Hematopoietic multipotent progenitor cell treated with erythropoietin and hydrocortisone succinate and interleukin-3 and kit ligand, for 6 days (in vitro differentiated cells): ENCODE results near the gene IL21R.
"Not testable (repeated sequence)": the region's sequence is repeated elsewhere in the genome, so short reads cannot be mapped to it uniquely, and the experiment has no call there.

Source experiments
- DNase-seq: peaks from one replicate; pipeline ENCODE4 v3.0.0-alpha.2; 2015

IL21R gene

DNA sequence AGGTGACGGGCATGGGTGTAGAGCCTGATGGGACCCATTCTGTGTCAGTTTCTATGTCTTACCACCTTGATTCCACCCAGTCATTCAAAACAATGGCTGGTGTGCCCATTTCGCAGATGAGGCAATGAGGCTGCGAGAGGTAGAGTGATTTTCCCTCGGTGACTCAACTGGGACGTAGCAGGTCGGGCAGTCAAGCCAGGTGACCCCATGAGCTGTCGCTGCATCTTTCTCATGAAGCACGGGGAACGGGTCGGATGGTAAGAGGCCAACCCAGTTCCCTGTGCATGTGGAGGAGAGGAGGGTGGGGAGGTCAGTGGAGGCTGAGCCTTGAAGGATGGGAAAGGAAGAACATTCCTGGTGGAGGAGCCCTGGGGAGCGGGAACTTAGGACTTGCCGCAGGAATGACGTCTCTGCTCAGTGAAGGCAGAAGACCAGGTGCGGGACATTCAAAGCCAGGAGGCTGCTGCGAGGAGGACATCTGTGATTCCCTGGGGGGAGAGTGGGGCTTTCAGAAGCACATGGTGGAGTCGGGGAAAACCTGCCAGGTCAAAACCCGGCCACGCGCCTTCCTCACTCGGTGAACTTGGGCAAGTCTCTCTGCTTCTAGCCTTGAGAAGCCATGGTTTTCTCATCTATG is 1.1 kb downstream of the IL21R start:
- DNase-seq, result no peak

DNA sequence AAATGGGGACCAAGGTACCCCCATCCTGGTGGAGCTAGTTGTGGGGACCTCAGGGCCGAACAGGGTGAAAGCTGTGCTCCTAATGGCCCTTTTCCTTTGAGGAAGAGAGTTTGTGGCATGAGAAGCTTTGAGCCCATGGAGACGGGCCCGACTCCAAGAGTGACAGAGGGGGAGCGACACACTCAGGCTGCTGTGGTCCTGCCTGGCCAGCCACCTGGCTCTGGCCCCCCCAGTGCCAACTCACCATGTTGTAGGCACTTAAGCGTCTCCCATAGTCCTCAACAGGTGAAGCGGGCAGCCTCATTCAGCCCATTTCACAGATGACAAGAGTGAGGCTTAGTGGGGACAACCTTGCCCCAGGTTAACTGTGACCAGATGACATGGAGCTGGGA is 1.6 kb downstream of the IL21R start:
- DNase-seq, result no peak

DNA sequence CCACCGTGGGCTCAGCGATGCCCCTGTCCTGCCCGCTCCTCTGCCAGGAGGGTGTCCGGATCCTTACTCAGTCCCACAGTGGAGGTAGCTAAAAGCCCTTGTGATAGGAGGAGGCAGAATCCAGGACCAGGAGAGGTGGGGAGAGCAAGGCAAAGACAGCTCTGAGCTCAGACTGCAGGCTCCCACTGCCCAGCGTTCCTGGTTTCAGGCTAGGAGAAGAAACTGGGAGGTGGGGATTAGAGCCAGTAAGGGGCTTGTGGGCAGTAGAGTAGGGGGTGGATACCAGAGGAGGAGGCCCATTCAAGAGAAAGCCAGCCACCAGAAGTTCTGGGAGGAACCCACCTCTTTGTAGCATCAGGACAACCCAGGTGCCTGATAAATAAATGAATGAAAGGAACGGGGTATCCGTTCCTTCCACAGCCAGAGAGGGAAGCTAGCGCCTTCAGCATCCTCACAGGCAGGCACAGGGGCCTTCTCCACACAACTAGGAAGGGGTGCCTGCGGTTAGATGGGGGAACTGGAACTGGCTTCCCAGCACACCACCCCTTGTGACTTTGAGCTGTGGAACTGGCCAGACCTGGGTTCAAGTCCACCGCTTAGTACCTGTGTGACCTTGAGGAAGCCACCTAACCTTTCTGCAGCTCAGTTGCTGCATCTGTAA is 2.3 kb downstream of the IL21R start:
- no peak for DNase-seq

DNA sequence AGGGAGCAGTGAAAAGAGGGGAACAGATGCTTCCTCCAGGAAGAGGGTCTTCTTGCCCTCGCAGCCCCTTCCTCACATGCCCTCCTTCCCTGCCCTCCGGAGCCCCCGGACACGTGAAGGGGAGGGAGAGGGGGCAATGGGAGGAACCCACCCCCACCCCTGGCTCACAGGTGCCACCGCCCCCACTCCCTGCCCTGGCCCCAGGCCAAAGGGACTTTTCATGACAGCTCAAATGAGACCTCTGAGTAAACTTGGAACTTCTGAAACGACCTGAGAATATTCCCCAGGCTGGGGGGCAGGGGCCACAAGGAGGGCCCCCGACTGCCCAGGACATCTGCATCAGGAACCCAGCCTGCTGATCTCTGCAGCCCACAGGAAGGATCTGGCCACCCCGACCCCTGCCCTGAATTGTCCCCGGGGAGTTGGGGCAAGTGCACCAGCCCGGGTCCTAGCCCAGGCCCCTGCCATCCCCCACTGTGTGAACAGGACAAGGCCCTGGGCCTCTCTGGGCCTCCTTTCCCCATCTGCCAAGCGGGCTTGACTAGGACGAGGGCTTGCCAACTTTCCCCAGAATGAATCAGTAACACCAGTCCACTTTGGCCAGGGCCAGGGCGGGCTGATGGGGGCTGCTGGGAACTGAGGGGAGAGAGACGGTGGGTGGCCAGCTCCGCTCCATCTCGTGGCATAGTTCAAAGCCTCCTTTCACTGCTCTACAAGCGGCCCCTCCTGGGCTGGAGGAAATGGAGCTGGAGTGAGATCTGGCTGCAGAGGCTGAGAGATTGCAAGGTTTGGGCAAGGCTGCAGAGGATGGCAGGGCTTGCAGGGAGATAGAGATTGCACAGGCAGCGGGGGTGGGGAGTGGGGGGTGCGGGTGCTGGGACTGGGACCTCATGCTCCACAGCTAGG is 3.8 kb downstream of the IL21R start:
- DNase-seq, result no peak

DNA sequence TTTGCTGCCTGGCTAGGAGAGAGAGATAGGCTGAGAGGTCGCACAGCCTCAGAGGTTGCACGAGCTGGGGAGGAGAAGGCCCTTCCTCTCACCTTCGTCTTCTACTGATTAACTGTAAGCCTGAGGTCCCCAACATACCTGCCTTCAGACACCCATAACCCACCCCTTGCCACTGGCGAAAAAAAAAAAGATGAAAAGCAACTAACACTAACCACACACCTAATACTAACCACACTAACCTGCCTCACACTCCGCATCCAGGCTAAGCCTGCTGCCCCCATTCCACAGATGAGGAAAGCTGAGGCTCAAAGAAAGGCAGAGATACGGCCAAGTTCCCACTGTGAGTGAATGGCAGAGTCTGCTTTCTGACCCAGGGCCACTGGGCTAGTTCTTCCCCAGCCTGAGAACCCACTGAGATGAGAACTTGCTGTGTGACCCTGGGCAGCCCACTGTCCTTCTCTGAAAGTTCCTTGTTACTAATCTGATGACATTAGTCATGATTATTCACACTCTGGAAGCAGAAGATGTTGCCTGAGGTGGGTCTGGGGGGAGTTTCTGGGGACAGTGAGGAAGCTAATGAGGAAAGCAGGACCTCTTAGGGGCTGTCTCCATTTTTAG is 4.6 kb downstream of the IL21R start:
- no peak for DNase-seq

DNA sequence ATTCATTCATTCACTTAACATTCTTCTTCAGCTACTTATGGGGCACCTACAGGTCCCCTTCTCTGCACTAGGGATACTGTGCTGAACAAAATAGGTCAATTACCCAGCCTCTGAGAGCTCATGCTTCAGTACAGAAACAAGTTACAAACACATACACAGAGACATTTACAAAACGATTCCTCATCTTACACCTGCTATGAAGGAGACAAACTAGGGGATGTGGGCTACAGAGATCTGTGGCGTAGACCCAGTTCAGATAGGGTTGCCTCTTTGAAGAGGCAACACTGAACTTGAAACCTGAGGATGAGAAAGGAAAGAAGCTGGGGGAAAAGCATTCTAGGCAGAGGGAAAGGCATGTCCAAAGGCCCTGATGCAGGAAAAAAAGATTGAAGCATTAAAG is 5.2 kb downstream of the IL21R start:
- DNase-seq, result no peak

DNA sequence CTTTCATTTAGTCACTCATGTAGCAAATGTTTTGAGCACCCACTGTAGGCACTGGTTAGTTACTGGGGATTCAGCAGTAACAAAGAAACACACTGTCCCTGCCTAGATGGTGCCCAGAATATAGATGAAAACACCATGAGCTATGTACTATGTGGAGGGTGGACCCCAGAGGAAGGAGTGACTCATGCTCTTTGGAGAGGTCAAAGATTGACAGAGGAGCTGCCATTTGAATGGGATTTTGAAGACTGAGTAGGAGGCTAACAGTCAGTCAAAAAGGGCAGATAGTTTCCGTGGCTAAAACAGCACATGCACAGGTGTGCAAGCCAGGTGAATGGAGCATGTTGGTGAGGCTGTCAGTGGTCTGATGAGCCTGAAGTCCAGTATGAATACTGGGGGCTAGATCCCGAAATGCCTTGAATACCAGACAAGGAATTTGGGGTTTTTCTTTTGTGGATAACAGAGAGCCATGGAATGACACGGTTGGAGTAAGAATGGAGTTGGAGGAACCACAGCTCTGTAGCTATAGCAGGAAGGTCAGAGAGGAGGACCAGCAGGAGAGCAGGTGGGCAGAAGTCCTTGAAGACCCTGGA is 6.1 kb downstream of the IL21R start:
- DNase-seq, result peak; percentile 43

DNA sequence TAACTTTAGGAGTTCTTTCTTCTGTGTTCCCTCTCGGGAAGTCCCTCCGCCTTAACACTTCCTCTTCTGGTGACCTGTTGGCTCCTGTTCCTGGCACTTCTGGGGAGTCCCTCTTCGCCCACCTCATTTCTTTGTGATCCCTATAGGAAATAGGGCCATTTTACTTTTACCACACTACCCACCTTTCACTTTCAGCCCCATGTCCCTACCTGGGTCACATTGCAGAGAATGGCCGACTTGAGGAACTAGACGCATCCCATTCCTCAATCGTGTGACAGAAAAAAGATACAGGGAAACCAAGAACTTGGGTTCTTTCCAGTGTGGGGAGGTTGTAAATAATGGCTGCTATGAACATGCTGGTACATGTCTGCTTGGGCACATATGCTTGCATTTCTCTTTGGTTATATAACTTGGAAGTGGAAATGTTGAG is 6.6 kb downstream of the IL21R start:
- no peak for DNase-seq

DNA sequence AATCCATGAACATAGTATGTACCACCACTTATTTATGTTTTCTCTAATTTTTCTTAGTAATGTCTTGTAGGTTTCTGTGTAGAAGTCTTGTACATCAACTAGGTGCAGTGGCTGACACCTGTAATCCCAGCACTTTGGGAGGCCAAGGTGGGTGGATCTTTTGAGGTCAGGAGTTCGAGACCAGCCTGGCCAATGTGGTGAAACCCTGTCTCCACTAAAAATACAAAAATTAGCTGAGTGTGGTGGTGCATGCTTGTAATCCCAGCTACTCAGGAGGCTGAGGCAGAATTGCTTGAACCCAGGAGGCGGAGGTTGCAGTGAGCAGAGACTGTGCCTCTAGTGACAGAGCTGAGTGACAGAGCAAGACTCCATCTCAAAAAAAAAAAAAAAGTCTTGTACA is 8.0 kb downstream of the IL21R start:
- not testable (repeated sequence) for DNase-seq

DNA sequence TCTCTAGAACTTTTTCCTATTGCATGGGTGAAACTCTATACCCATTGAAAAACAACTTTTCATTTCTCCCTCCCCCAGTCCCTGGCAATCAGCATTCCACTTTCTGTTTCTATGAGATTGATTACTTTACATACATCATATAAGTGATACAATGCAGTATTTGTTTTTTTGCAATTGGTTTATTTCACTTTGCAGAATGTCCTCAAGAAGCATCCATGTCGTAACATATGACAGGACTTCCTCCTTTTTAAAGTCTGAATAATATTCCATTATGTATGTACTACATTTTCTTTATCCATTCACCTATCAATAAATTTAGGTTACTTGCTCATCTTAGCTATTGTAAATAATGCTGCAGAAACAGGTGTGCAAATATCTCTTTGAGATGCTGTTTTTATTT is 8.8 kb downstream of the IL21R start:
- no peak for DNase-seq

DNA sequence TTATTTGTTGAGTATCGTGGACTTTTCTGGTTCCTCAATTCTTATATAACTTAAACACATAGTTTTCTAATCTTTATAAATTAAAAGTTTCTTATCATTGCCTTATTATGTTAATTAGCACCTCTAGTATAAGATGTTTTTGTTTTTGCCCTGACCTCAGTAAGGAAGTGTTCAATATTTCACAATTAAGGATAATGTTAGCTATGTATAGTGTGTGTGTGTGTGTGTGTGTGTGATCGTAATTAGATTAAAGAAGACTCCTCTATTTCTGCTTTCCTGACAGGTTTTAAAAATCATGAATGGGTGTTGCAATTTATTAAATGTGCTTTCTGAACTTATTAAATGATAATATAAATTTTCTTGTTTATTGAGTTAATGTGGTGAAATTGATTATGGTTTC is 12.0 kb downstream of the IL21R start:
- DNase-seq, result no peak

DNA sequence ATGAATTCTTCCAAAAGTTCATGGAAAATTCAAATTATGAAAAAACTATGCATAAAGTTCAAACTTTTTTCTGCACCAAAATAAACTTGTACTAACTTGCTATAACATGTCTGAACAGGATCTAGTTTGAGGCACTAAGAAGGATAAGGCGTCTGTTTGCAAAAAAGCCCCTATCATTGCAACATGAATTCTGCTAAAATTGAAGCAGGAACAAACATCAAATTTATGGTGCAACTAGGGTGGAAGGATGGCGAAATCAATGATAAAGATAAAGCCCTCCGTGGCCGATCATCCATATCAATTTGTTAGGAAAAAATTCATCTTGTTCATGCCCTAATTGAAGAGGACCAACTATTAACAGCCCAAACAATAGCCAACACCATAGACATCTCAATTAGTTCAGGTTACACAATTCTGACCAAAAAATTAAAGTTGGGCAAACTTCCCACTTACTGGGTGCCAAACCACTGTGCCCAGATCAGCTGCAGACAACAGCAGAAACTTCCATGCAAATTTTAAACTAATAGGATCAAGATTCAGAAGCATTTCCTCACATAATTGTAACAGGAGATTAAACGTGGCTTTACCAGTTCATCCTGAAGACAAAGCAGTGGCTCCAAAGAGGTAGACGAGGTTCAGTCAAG is 12.9 kb downstream of the IL21R start:
- peak; percentile 44 for DNase-seq

DNA sequence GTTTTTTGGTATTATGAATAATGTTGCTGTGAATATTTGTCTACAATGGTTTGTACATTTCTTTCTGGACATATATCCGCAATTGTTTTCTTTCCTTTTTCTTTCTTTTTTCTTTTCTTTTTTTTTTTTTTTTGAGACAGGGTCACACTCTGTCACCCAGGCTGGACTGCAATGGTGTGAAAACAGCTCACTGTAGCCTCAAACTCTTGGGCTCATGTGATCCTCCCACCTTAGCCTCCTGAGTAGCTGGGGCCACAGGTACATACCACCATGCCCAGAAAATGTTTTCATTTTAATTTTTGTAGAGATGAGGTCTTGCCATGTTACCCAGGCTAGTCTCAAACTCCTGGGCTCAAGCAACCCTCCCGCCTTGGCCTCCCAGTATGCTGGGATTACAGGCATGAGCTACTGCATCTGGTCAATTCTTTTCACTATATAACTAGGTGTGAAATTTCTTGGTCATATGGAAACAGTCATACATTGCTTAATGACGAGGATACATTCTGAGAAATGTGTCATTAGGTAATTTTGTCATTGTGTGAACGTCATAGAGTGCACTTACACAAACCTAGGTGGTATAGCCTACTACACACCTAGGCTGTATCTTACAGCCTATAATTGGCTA is 15.2 kb downstream of the IL21R start:
- no peak for DNase-seq

DNA sequence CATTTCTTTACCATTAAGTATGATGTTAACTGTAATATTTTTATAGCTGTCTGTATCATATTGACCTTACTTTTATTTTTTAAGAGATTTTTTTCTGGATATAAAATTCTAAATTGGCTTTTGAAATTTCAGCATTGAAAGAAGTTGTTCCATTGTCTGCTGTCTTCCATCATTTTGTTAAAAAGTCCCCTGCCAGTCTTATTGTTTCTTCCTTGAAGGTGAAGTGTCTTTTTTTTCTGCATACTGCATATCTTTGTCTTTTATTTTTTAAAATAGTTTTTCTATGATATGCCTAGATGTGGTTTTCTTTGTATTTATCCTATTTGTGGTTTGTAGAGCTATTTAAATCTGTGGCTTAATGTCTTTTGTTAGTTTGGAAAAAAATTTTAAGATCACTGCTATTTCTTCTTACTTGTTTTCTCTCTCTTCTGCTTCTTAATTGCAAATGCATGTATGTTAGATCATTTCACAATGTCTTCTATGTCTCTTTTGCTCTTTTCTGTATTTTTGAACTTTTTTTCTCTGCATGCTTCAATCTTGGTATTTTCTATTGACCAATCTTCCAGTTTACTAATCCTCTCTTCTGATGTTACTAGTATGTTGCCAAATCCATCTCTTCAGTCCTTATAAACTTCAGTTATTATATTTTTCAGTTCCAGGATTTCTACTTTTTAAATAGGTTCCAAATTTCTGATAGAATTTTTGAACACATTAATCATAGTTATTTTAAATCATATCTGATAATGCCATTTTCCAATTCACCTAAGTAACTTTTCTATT is 20.2 kb downstream of the IL21R start:
- peak; percentile 31 for DNase-seq

DNA sequence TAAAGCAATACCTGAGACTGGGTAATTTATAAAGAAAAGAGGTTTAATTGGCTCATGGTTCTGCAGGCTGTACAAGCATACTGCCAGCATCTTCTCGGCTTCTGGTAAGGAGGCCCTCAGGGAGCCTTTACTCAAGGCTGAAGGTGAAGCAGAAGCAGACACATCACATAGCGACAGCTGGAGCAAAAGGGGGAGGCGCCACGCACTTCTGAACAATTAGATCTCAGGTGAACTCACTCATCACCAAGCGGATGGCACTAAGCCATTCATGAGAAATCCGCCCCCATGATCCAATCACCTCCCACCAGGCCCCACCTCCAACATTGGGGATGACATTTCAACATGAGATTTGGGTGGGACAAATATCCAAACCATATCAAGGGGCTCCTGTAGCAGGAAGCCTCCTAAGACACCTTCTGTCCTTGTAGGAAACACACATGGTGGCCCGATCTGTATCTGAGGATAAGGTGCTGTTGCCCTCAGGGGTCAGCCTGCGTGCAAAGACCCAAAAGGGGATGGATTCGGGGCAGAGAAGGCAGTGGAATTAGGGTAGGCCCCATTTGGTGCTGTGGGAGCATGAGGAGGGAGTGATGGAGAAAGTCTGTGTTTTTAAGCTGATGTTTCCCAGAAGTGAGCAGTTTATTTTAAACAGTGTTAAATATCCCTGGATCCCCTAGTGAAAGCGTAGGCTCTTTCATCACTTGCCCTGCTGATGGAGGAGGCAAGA is 23.0 kb downstream of the IL21R start:
- DNase-seq, result no peak

DNA sequence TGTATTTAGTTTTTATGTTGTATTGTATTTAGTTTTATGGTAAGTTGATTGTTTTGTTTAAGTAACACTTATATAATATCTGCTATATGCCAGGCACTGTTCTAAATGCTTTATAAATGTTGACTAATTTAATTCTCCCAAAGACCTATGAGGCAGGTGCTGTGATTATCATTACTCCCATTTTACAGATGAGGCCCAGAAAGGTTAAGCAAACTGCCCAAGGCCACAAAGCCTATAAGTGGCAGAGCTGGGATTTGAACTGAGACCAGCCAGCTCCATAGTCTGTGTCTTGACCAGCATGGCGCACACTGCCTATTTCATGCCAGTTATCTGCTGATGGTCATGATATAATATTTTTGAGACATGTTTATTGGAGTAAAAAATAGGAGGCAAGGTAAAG is 24.0 kb downstream of the IL21R start:
- DNase-seq, result no peak

DNA sequence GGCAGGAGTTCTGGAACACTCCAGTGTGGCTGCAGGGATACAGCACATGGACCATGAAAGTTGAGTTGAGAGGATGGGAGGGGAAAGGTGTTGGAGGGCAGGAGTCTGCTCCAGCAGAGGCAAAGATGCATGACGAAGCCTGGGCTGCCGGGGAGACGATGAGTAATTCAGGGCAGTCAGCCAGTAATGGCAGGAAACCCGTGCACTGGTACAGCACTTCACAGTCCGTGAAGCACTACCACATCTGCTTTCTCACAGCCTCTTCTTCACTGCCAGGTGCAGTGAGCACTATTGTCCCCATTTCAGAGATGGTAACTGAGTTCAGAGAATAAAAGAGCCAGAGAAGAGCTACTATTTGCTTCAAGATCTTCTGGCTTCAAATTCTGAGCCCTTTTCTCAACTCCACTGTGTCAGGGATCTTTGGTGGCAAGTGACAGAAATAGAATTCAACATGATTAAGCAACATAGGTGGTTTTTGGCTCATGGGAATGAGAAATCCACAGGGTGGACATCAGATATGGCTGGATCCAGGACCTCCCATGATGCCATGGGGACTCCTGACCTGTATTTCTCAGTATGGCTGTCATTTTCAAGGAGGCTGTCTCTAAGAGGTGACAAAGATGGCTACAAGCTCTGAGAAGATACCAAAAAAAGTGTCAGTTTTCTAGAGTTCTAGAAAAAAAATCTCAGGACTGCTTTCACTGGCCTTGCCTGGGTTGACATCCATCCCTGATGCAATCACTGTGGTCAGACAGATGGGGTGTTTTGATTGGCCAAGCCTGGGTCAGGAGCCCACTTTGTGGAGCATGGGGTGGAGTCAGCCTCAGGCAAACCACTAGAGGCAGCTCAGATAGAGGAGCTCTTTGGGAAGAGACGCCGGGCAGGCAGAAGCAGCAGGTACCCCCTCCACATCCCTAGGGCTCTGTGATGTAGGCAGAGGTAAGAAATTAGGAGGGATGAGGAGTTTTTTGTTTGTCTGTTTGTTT is 24.7 kb downstream of the IL21R start:
- peak; percentile 49 for DNase-seq

DNA sequence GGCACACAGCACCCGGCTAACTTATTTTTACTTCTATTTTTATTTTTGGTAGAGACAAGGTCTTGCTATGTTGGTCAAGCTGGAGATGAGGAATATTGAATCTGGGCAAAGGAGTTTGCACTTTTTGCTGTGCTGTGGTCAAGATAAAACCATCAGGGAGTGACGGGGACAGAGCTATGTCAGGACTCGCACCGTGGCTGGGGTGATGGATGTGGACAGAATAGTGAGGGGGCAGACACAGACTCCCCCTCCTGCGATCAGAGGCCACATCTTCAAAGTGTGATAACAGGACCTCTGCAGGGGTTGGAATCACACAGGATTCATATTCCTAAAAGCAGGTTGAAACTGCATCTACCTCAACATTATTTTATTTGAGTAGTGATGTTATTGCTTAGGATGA is 25.6 kb downstream of the IL21R start:
- DNase-seq, result no peak
